Iris pigment epithelial cell (primary cell): ENCODE data around the gene HCK.

Experiments used
- DNase-seq: peaks from one replicate; pipeline ENCODE4 v3.0.0-alpha.2; 2011; ENCODE audit warnings: low read depth

HCK gene

GRCh38 chr20:32130352-32130751 is 78.3 kb downstream of the HCK start:
- no peak for DNase-seq

GRCh38 chr20:32130965-32131364 is 78.9 kb downstream of the HCK start:
- no peak for DNase-seq

- DNase-seq = no peak
These were observed 81.0 kb downstream of the HCK start for GRCh38 chr20:32132911-32133549.

- DNase-seq = no peak
These were observed 82.0 kb downstream of the HCK start for GRCh38 chr20:32134026-32134425.

- DNase-seq = peak; percentile 23
These were observed 84.0 kb downstream of the HCK start for GRCh38 chr20:32135983-32136515.

GRCh38 chr20:32138921-32139320 is 86.9 kb downstream of the HCK start:
- DNase-seq = no peak

- DNase-seq = no peak
These were observed 87.9 kb downstream of the HCK start for GRCh38 chr20:32139947-32140346.

GRCh38 chr20:32140603-32141002 is 88.6 kb downstream of the HCK start:
- DNase-seq = no peak

GRCh38 chr20:32141465-32141980 is 89.5 kb downstream of the HCK start:
- no peak for DNase-seq

- DNase-seq = no peak
These were observed 90.0 kb downstream of the HCK start for GRCh38 chr20:32142088-32142487.

- DNase-seq = no peak
These were observed 90.9 kb downstream of the HCK start for GRCh38 chr20:32142991-32143390.

- DNase-seq = no peak
These were observed 93.0 kb downstream of the HCK start for GRCh38 chr20:32144898-32145662.

GRCh38 chr20:32149566-32150170 is 97.6 kb downstream of the HCK start:
- DNase-seq = peak; percentile 12

GRCh38 chr20:32150291-32150848 is 98.3 kb downstream of the HCK start:
- no peak for DNase-seq
